NCI-H2196 treated with DMSO at 0.1 percent for 48 hours (cell line): ENCODE measurements around the gene SEC24D.
A peak's percentile ranks its signal among the peaks of the same experiment; 100 is the strongest.

Source experiments
- DNase-seq: peaks from one replicate; lab custom pipeline; 2025; ENCODE audit not compliant: unreplicated experiment; lab: John Stamatoyannopoulos, UW

Gene SEC24D

DNA sequence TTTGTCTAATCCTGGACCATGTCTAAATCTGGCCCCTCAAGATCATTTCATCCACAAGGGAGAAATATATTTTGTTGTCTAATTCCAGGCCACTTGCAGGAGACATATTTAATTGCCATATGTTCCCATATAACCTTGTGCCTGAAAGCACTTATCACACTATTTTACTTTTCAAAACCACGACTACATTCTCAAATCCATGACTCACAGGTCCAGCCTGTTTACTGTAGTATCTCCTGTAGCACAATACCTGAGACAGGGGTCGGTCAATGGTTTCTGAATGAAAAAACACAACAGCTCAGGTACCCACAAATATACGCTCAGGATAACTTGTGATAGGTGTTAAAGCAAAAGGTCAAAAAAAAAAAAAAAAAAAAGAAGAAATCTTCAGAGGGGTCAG is 60.9 kb downstream of the SEC24D start:
- DNase-seq = no peak

DNA sequence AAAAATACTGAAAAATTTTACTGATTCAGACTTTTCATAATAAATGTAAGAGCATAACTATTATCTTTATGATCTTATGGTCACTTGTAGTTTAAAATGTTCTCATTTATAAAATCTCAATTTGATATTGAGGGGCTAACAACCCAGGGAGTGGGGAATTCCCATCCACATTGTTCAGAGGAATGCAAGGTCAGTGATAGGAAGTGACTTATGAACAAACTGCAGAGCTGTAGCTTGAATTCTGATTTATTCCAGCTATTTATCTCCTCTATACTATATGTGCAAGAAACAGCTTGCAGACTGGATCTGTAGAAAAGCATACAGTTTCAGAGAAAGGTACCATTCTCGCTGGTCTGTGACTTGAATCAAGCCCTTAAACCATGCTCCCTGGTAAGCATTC is 61.6 kb downstream of the SEC24D start:
- DNase-seq = no peak

DNA sequence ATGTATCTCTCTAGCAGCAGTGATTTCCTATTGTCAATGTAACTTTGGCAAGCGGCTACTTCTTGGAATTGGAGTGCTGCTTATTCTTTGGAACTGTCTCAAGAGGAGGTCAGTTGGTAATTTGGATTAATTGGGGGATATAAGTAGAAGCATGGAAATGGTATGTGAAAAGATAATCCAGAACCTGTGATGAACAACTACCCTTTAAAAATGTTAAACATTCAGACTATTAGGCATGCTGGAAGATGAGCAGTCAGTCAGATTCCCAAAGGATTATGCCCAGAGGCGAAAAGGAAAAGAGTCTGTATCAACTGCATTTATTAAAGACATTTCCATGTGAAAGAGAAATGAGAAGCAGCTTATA is 62.5 kb downstream of the SEC24D start:
- DNase-seq = no peak

DNA sequence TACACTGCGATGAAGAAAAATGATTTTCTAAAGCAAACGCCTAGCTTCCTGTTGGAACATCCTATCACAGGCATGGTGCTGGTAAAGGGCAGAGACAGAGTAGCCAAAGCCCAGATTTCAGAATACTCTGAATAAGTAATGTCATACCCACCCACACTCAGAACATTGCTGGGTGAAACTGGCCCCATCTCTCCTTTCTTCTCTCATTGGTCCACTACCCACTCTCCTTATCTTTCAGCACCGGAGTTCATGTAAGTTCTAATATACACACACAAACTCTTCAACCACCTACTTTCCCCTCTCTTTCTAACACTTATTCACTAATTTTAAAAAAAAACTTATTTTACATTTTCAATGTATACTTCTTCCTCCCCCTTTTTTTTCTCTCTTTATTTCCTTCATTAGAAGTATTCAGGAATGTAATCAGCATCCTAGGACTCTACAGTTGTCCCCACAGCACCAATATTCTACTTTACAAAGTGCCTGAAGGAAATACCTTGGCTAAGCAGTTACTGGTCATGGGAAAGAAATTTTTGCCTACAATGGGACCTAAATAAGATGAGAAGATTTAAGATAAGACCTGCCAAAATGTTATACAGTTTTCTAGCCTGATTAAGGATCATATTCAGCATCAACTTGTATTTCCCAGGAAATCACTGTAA is 63.0 kb downstream of the SEC24D start:
- no peak for DNase-seq

DNA sequence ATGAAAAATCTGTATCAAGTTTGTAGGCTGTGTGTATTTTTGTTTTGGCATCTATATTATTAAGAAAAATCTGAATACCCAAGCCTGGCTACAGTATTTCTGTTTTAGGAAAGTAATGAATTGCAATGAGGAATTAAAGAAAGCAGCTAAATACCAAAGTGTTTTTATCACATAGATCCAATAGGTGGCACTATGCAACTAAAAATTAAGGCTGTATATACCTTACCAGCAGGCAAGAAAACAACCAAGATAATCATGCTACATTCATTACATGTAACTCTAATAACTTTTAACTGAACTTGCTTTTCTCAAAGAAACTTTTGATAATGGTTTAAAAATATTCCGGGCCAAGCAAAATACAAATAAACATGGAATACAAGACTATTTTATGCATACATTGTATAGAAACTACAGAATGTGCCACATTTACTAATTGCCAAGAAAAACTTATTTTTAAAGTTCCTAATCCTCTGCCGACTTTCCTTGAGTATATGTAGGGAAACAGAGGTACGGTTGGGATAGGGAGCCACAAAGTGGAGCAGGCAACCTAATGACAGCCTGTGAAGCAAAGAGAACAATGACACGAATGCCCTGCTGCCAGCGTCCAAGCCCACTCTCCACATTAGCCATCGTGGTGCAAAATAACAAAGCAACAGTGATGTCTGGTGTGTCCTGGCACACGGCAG is 63.7 kb downstream of the SEC24D start:
- DNase-seq = peak; percentile 0

DNA sequence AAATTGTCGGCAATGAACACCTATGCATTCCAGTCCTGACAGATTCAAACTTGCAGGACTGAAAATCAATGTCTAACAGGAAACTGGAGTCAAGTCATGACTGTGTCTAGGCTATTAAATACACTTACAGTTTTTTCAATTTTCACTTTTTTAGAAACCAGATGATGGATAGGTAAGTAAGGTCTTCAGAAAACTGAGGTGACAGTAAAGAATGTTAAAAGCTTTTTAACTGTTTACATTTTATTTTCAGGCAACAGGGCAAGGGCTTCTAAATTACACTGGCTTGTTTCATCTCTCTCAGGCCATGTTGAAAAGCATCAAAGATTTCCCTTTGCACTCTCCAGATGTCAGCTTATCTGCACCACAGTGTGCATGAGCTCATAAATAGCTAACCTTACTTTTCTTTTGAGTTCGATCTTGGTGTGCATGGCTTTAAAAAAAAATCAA is 65.2 kb downstream of the SEC24D start:
- no peak for DNase-seq

DNA sequence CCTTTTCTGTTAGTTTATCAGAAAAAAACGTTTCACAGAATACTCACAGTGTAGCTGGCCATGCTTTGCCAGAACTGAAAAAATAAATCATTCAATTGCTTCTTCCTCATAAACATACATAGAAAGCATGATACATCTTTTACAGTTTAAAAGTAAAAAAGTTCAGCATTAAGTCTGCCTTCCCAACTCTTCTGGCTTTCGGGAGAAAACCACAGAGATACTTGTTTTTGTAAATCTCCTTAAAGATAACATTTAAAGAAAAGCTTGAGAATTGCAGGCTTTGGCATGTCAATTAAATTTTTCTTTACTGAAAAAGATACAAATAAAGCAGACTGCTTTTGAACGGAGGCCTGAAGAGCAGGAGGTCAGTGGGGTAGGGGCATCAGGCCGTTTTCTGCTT is 66.8 kb downstream of the SEC24D start:
- no peak for DNase-seq

DNA sequence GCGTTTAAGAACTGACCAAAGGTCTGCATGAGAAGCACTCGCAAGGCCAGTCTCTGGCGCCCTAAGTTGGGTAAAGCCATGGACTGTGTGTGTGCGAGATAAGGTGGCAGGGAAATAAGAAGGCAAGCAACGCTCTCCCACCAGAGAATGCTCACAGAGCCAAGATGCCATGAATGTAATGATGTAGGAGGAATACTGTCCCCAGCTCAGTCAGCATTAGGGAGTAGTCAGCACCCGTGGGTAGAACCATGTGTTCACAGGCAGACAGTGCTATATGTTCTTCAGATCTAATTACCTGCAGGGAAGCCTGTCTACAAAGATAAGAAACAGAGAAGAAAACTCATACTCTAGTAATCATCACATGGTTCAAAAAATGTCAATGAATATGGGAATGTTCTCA is 68.8 kb downstream of the SEC24D start:
- no peak for DNase-seq

DNA sequence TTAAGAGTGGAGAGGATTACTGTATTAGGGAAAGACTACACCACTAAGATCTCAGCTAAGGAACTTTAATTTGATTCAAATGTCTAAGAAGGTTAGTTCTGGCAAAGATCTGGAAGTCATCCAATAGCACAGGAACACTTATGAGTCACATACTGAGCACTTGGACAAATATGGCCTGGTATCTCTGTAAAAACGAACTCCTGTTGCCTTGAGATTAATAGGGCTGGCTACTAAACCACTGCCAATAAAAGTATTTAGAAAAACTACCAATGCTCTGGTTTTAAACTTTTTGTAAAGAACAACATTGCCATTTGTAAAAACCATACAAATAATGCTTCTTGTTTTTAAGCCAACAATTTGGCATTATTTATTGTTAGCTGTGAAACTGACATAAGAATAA is 70.5 kb downstream of the SEC24D start:
- DNase-seq = no peak

DNA sequence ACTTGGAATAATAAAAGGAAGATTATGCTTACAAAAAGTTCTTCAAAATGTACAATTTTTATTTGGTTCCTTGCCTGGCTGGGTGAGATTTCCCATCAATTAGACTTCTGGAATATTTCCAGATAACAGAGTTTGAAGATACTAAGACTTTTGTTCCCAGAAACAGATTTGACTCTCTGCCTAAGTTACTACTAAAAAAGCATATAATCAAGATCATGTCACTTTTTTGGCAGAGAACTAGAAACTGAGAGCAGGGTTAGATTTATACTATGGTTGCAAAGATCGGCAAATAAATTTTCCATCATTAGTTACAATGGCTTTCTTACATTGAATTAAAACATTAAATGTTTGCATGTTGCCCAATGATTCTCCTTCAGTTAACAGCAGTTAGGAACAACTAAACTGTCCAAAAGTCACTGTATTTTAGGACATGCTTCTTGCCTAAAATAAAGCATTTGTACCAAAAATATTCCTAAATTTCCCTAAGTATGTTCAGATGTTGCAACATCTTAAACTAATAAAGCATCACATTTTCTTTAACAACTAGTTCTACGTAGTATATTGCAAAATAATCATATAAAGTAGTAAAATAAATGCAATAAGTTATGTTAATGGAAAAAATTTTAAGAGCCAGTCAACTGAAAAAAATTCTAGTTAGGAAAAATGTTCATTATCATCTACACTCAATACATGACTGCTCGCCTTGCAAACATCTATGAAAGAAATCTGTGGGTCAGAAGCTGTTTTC is 73.0 kb downstream of the SEC24D start:
- DNase-seq = no peak

DNA sequence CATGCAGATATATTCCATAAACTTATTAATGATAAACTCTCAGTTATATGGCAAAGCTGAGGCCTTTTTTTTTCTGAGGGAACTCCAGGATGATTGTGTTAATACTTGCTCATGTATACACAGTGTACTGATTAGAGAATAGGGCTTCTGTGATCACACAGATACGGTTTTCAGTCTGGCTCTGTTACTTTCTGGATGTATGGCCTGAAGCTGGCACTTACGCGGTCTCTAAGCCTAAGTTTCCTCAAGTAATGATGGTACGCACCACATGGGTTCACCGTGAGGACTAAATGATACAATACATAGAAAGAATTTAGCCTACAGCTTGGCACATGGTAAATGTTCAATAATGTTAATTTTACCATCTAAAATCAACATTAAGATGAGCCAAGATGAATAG is 73.8 kb downstream of the SEC24D start:
- DNase-seq = no peak

DNA sequence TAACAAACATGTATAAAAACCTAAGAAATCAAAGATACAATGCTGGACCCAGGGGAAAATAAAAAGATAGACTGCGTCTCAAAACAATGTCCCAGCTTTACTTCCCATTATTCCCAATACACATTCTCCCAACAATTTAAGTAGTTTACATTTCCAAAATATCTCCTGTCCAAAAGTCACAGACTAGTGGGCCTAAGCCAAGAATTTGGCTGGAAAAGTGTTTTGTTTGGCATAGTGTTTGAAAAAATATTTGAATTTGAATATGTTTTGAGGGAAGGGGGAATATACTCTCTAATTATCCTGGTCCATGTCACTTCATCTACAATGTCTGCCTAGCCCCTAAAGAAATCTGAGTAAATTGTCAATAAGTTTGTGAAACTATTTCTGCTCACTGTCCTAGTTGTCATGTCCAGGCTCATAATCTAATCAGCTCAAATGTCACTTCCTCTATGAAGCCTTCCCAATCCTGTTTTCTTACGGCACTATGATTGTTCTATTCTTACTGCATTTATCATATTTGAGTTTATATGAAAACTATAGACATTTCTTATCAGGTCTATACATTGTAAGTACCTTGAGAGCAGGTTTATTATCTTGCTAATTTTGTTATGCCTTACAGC is 74.4 kb downstream of the SEC24D start:
- no peak for DNase-seq

DNA sequence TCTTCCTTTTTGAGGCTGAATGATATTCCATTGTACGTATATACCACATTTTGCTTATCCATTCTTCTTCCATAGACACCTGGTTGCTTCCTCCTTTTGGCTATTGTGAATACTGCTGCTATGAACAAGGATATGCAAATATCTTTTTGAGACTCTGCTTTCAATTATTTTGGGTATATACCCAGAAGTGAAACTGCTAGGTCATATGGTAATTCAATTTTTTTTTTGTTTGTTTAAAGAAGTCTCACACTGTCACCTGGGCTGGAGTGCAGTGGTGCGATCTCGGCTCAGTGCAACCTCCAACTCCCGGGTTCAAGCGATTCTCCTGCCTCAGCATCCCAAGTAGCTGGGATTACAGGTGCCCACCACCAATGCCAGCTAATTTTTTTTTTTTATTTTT is 75.4 kb downstream of the SEC24D start:
- no peak for DNase-seq

DNA sequence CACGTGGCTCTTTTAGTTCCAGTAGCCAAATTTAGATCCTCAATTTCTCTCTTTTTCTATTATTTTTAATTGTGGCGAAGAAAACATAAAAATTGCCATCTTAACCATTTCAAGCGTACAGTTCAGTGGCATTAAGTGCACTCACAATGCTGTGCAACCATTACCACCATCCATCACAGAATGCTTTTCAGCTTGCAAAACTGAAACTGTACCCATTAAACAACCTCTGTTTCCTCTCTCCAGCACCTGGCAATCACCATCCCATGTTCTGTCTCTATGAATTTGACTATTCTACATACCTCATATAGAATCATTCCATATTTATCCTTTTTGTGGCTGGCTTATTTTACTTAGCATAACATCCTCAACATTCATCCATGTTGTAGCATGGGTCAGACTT is 75.8 kb downstream of the SEC24D start:
- no peak for DNase-seq

DNA sequence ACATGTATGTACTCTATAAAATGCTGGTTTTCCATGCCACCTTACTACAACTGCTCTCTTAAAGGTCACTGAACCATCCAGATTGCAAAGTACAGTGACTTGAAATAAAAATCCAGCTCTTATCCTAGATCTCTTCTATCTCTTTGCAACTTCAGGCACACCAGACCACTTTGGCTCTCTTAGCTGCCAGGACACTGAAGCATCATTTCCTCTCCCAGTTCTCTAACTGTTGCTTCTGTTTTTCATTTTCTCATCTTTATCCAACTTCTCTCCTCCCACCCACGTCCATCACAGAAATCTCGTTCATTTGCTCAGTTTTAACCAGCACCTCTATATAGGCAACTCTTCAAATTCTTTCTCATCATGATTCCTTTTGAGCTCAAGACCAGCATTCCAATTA is 76.4 kb downstream of the SEC24D start:
- no peak for DNase-seq

DNA sequence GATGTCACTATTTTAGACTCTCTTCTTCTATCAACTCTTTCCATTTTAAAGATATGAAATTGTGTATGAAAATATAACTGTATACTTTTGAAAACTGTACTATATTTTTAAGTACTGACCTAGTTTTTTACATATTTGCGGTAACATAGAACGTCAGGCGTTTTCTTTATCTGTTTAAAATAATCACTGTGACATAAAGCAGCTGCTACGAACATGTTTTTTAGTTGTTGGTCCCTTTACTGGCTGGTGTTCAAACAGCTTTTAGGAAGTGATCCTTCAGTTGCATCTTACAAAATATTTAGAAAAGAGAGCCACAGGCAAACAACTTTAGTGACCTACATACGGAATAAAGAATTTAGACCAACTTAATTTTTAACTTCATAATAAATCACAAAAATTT is 77.6 kb downstream of the SEC24D start:
- no peak for DNase-seq

DNA sequence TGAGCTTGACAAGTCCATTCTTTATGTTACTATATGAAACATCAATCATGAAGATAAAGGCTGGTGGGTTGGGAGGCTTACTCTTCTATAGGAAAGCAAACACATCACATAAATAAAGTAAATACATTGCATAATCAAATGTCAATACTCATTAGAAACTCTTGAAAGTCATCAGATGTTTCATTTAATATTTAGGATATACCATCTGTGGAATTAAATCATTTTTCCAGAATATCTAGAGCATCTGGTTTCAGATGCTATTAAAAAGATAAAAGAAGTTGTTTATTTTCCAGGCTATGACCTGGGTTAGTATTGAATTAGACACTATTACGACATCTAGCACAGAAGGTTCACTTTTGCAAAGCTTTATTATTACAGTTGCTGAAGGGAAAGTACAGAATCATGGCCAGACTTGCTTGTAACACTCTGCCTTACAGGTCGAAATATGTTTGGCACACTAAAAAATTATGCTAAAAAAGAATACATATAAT is 78.1 kb downstream of the SEC24D start:
- DNase-seq = no peak

DNA sequence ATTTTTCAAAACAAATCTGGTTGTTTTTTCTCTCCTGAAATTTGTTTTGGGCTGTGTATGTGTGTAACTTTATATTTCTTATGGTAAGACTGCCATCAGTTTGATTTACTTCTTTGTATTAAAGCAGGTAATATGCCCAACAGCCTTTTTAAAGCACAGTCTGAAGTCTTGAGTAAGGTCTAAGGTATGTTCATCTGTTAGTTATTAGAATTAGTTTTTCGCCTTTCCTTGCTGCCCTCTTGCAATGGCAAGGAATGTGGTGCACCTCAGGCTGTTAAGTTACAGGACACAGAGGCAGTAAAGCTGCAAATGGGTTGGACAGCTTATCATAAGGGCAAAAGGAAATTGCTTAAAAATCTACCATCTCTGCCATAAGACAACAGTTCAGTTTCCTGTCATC is 79.0 kb downstream of the SEC24D start:
- no peak for DNase-seq

DNA sequence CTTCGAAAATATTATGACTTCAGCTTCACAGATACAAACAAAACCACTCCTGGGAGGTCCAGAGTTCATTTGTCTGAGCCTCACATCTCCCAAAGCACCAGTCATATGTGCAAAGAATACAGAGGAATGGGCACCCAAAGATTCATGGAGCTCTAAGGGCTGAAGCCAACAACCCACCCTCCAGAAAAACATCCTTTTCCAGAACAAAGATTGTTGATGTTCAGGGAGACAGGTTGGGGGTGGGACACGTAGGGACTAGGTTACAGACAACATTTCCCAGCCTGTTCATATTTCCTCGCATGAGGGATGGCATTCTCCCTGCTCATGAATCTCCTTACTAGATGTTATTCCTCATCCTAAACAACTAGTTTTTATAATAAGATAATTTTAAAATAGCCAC is 79.5 kb downstream of the SEC24D start:
- DNase-seq = no peak

DNA sequence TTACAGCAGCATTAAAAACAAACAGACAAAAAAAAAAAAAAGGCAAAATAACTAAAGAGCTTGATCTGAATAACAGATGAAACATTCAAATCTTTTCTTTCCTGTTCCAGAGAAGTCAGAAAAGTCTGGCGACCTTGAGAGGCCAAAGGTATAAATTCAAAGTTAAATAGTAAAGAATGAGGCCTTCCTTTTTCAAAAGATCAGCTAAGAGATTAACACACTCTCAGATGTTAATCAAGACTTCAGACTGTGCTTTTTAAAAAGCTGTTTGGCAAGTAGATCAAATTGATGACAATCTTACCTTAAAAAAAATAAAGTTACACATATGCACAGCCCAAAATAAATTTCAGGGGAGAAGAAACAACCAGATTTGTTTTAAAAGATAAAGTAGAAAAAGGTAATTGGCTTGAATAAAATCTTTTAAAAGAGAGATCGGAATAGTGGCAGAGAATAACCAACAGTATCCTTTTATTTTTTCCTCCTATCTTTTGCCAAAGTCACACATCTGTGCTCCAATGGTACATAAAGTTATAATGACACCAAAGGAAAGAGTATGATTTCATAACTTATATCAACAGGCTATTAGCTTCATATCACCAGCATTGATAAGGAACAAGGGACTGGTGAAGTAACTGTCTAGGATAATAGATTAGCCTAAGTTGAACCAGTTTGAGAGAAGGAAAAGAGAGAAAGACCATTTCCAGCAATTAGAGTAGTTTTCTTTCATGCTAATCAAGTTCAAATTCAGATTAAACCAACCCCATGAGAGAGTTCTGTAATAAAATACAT is 80.3 kb downstream of the SEC24D start:
- no peak for DNase-seq

DNA sequence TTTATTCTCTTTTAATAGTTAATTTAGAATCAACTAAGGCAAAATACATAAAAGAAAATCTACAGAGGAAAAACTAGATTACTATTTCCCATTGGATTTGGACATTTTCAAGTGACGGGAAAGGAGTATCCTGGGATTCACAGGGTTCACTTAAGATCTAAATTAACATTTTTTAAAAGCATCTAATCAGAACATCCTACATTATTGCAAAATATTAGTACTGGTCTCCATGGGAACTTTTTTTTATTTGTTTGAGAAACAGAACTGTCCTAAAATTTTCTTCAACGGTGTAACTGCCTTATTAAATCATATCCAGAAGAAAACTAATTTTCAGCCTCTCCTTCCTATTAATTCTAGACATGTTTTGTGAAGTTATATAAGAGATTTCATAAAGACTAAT is 81.0 kb downstream of the SEC24D start:
- no peak for DNase-seq
